ENCODE data around the gene DCHS1. TPM values are rescaled to one million over a fixed set of nuclear protein-coding genes. Genes with fewer than 3 reads are reported as not detected.

DCHS1 gene
- total and polyA plus RNA-seq, 3 experiments from 2014 or later: 0.89 to 1.5 (median 0.96) TPM

- no peak for DNase-seq
- Histone ChIP-seq H3K36me3 (ENCODE audit: insufficient read depth, low read length) (peaks cover 28% of the 10 kb centered on the region), H3K27me3 (ENCODE audit: insufficient read depth, low read length, poor library complexity, severe bottlenecking) (no peaks in the 10 kb centered on the region), H3K4me1 (ENCODE audit: insufficient read depth, low read length) (peaks cover 21% of the 10 kb centered on the region), H3K9me3 (ENCODE audit: low read length) (no peaks in the 10 kb centered on the region), H3K27ac (ENCODE audit: low read depth, low read length) (no peak overlapping the region), H3K4me3 (ENCODE audit: low read length) (no peak overlapping the region)
- ChIA-PET POLR2A (no interaction called here), CTCF (interaction anchor here (1.0 to 1.8 kb wide), 4 partner anchors 13 to 83 kb away, joined by 3 to 5 read pairs (median 4); partner anchors contain the start of gene MRPL17)
- H3K4me1 Mint-ChIP-seq: peaks cover 17 to 38% (median 22%) of the 10 kb centered on the region in 3 donors
- H3K27ac Mint-ChIP-seq: peak overlapping the region in 1 of 8 donors; percentile 35
- peaks cover 0 to 65% (median 6%) of the 10 kb centered on the region in 3 donors for H3K36me3 Mint-ChIP-seq
- no peaks in the 10 kb centered on the region for H3K9me3 Mint-ChIP-seq
- no peaks in the 10 kb centered on the region for H3K27me3 Mint-ChIP-seq
- peak overlapping the region in 2 of 7 donors; percentile 5 to 53 for H3K4me3 Mint-ChIP-seq
Measured at GRCh38 chr11:6599881-6600390, 55.7 kb downstream of the DCHS1 start.

- H3K27me3 Mint-ChIP-seq: no peaks in the 10 kb centered on the region
- Histone ChIP-seq H3K27ac (ENCODE audit: low read depth, low read length) (no peak overlapping the region), H3K9me3 (ENCODE audit: low read length) (no peaks in the 10 kb centered on the region), H3K36me3 (ENCODE audit: insufficient read depth, low read length) (peaks cover 28% of the 10 kb centered on the region), H3K4me1 (ENCODE audit: insufficient read depth, low read length) (peaks cover 16% of the 10 kb centered on the region), H3K4me3 (ENCODE audit: low read length) (no peak overlapping the region), H3K27me3 (ENCODE audit: insufficient read depth, low read length, poor library complexity, severe bottlenecking) (no peaks in the 10 kb centered on the region)
- no peak for DNase-seq
- no peaks in the 10 kb centered on the region for H3K9me3 Mint-ChIP-seq
- POLR2A ChIA-PET: no interaction called here
- CTCF ChIA-PET: interaction anchor here (1.0 to 1.8 kb wide), 4 partner anchors 12 to 84 kb away, joined by 3 to 5 read pairs (median 4); partner anchors contain the start of gene MRPL17
- peak overlapping the region in 3 of 8 donors; percentile 35 to 67 (median 56) for H3K27ac Mint-ChIP-seq
- H3K4me3 Mint-ChIP-seq: peak overlapping the region in 1 of 7 donors; percentile 73
- H3K4me1 Mint-ChIP-seq: peaks cover 19 to 41% (median 25%) of the 10 kb centered on the region in 3 donors
- H3K36me3 Mint-ChIP-seq: peaks cover 0 to 68% (median 10%) of the 10 kb centered on the region in 3 donors
Measured at GRCh38 chr11:6599449-6599848, 56.2 kb downstream of the DCHS1 start.

DNA sequence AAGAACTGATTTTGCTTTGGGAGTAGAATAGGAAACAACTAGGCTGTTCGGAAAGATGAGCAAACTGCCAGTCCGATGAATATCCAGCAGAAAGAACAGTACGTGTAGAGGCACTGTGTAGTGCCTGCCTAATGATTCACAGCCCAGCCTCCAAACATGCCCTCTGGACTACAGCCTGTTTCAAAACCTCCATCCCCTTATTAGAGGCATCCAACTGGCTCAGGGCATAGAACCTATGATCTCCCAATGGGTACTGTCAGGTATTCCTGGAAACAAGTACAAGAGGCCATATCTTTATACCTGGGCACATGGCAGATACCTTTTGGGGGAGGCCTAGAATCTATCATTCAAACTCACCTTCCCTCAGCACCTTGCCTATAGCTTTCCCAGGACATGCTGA lies 57.1 kb downstream of the DCHS1 start:
- H3K27ac Mint-ChIP-seq: peak overlapping the region in 6 of 8 donors; percentile 11 to 77 (median 26)
- POLR2A ChIA-PET: no interaction called here

DNA sequence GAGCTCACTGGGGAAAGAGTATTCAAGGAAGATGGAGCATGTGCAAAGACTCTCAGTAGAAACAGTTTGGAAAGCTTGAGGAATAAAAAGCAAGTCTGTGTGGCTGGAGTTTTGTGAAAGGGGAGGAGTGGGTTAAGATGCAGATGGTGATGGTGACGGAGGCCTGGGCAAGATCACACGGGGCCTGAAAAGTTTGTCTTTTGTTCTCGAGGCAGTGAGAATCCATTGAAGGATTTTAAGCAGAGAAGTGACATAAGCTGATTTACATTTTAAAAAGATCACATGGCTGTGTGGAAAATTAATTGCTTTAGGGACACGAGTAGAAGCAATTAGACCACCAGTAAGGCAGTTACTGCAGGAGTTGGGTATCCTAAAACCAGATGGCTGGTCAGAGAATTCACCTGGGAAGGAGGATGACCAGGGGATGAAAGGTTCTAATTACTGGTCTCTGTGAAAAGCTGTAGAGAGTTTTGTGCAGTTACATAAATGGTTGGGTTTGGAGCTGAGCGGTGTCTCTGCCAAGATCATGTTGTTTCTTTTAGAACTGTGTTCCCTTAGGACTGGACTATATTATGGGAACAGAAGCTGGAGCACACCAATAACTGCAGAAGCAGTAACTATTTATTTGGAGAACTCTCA lies 59.3 kb downstream of the DCHS1 start:
- H3K36me3 ChIP-seq (ENCODE audit: insufficient read depth, low read length): peaks cover 23% of the 10 kb centered on the region
- H3K4me1 ChIP-seq (ENCODE audit: insufficient read depth, low read length): peaks cover under 1% of the 10 kb centered on the region
- Mint-ChIP-seq H3K4me1 (peaks cover 22 to 58% (median 40%) of the 10 kb centered on the region in 3 donors), H3K9me3 (no peaks in the 10 kb centered on the region), H3K36me3 (peaks cover 0 to 92% (median 13%) of the 10 kb centered on the region in 3 donors), H3K27me3 (no peaks in the 10 kb centered on the region), H3K27ac (peak overlapping the region in 4 of 8 donors; percentile 3 to 87 (median 36)), H3K4me3 (peak overlapping the region in 1 of 7 donors; percentile 17)
- H3K9me3 ChIP-seq (ENCODE audit: low read length): no peaks in the 10 kb centered on the region
- H3K4me3 ChIP-seq (ENCODE audit: low read length): no peak overlapping the region
- ChIA-PET CTCF (interaction anchor here (0.7 to 3.6 kb wide), 4 partner anchors 16 to 87 kb away, joined by 3 to 14 read pairs (median 4); partner anchors contain the start of genes MRPL17 and TPP1), POLR2A (interaction anchor here (0.9 kb wide), 1 partner anchor 79 kb away, joined by 4 read pairs; no protein-coding TSS in a partner anchor)
- no peaks in the 10 kb centered on the region for H3K27me3 ChIP-seq (ENCODE audit: insufficient read depth, low read length, poor library complexity, severe bottlenecking)
- no peak for DNase-seq
- H3K27ac ChIP-seq (ENCODE audit: low read depth, low read length): no peak overlapping the region

More for the DNA sequence above, 57.1 kb downstream of the DCHS1 start:
- Mint-ChIP-seq H3K4me1 (peaks cover 22 to 50% (median 34%) of the 10 kb centered on the region in 3 donors), H3K27me3 (no peaks in the 10 kb centered on the region), H3K9me3 (no peaks in the 10 kb centered on the region), H3K4me3 (peak overlapping the region in 1 of 7 donors; percentile 73), H3K36me3 (peaks cover 0 to 77% (median 15%) of the 10 kb centered on the region in 3 donors)
- no peaks in the 10 kb centered on the region for H3K27me3 ChIP-seq (ENCODE audit: insufficient read depth, low read length, poor library complexity, severe bottlenecking)
- H3K27ac ChIP-seq (ENCODE audit: low read depth, low read length): no peak overlapping the region
- peaks cover 15% of the 10 kb centered on the region for H3K4me1 ChIP-seq (ENCODE audit: insufficient read depth, low read length)
- no peaks in the 10 kb centered on the region for H3K9me3 ChIP-seq (ENCODE audit: low read length)
- H3K4me3 ChIP-seq (ENCODE audit: low read length): no peak overlapping the region
- no peak for DNase-seq
- peaks cover 28% of the 10 kb centered on the region for H3K36me3 ChIP-seq (ENCODE audit: insufficient read depth, low read length)
- CTCF ChIA-PET: interaction anchor here (1.8 kb wide), 1 partner anchor 67 kb away, joined by 5 read pairs; no protein-coding TSS in a partner anchor

DNA sequence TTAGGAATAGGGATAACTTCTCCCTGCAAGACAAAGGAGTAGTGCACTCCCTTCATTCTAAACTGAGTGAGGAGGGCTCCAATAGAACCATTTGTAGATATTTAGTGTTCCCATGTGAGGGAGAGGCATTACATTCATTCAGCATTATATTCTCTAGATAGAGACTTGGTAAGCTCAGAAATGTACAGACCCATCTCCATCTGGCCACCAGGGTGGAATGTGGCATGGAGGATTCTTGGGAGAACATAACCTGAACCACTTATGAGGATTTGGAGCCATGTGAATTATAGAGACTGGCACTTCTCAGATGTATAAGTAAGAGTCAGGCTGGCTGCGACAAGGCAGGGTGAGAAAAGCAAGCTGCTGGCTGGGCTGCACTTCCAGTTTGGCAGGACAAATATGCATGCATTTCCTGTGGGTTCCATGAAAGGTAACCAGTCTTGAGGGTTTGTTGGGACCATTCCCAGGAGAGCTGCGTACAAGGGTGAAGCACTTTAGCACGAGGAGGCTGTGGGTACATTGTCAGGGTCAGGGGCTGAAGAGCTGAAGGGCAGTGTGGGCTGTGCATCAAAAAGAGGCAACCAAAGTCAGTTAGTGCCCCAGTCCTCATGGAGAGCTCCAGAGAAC lies 61.4 kb downstream of the DCHS1 start:
- H3K27me3 Mint-ChIP-seq: no peaks in the 10 kb centered on the region
- H3K36me3 ChIP-seq (ENCODE audit: insufficient read depth, low read length): peaks cover 2% of the 10 kb centered on the region
- peak overlapping the region; percentile 17 to 86 (median 50) for H3K27ac Mint-ChIP-seq
- no peak for DNase-seq
- ChIA-PET CTCF (interaction anchor here (1.2 to 3.6 kb wide), 3 partner anchors 15 to 144 kb away, joined by 3 to 14 read pairs (median 3); partner anchors contain the start of gene MRPL17), POLR2A (no interaction called here)
- H3K4me1 Mint-ChIP-seq: peaks cover 16 to 48% (median 35%) of the 10 kb centered on the region in 3 donors
- no peaks in the 10 kb centered on the region for H3K9me3 Mint-ChIP-seq
- no peaks in the 10 kb centered on the region for H3K27me3 ChIP-seq (ENCODE audit: insufficient read depth, low read length, poor library complexity, severe bottlenecking)
- H3K27ac ChIP-seq (ENCODE audit: low read depth, low read length): no peak overlapping the region
- H3K4me1 ChIP-seq (ENCODE audit: insufficient read depth, low read length): no peaks in the 10 kb centered on the region
- H3K36me3 Mint-ChIP-seq: peaks cover 0 to 80% (median 14%) of the 10 kb centered on the region in 3 donors
- H3K4me3 Mint-ChIP-seq: peak overlapping the region in 1 of 7 donors; percentile 4
- H3K9me3 ChIP-seq (ENCODE audit: low read length): no peaks in the 10 kb centered on the region
- H3K4me3 ChIP-seq (ENCODE audit: low read length): no peak overlapping the region

- H3K27ac ChIP-seq (ENCODE audit: low read depth, low read length): no peak overlapping the region
- H3K36me3 Mint-ChIP-seq: peaks cover 16 to 53% (median 24%) of the 10 kb centered on the region in 3 donors
- peak overlapping the region in 1 of 8 donors; percentile 78 for H3K27ac Mint-ChIP-seq
- H3K36me3 ChIP-seq (ENCODE audit: insufficient read depth, low read length): no peaks in the 10 kb centered on the region
- no peaks in the 10 kb centered on the region for H3K27me3 ChIP-seq (ENCODE audit: insufficient read depth, low read length, poor library complexity, severe bottlenecking)
- ChIA-PET CTCF (interaction anchor here (1.2 kb wide), 2 partner anchors 9 to 95 kb away, joined by 3 read pairs; partner anchors contain the start of gene MRPL17), POLR2A (no interaction called here)
- no peaks in the 10 kb centered on the region for H3K4me1 ChIP-seq (ENCODE audit: insufficient read depth, low read length)
- no peaks in the 10 kb centered on the region for H3K27me3 Mint-ChIP-seq
- H3K9me3 ChIP-seq (ENCODE audit: low read length): peaks cover 6% of the 10 kb centered on the region
- no peak overlapping the region for H3K4me3 ChIP-seq (ENCODE audit: low read length)
- no peak overlapping the region for H3K4me3 Mint-ChIP-seq
- peaks cover 15 to 21% (median 20%) of the 10 kb centered on the region in 5 donors for H3K9me3 Mint-ChIP-seq
- H3K4me1 Mint-ChIP-seq: peaks cover under 1 to 3% (median 2%) of the 10 kb centered on the region in 3 donors
- DNase-seq: no peak
Measured at GRCh38 chr11:6588018-6588417, 67.6 kb downstream of the DCHS1 start.

- H3K9me3 Mint-ChIP-seq: peaks cover 19 to 26% (median 25%) of the 10 kb centered on the region in 5 donors
- Histone ChIP-seq H3K27ac (ENCODE audit: low read depth, low read length) (no peak overlapping the region), H3K36me3 (ENCODE audit: insufficient read depth, low read length) (no peaks in the 10 kb centered on the region), H3K27me3 (ENCODE audit: insufficient read depth, low read length, poor library complexity, severe bottlenecking) (no peaks in the 10 kb centered on the region), H3K4me1 (ENCODE audit: insufficient read depth, low read length) (no peaks in the 10 kb centered on the region), H3K9me3 (ENCODE audit: low read length) (peaks cover 6% of the 10 kb centered on the region), H3K4me3 (ENCODE audit: low read length) (no peak overlapping the region)
- DNase-seq: no peak
- CTCF ChIA-PET: interaction anchor here (1.2 kb wide), 3 partner anchors 9 to 96 kb away, joined by 3 to 4 read pairs (median 3); partner anchors contain the start of gene MRPL17
- POLR2A ChIA-PET: no interaction called here
- H3K27me3 Mint-ChIP-seq: no peaks in the 10 kb centered on the region
- peaks cover 16 to 53% (median 30%) of the 10 kb centered on the region in 3 donors for H3K36me3 Mint-ChIP-seq
- no peak overlapping the region for H3K4me3 Mint-ChIP-seq
- peak overlapping the region in 1 of 8 donors; percentile 78 for H3K27ac Mint-ChIP-seq
- H3K4me1 Mint-ChIP-seq: peaks cover 0 to 3% (median 2%) of the 10 kb centered on the region in 3 donors
Measured at GRCh38 chr11:6587360-6587953, 68.2 kb downstream of the DCHS1 start.
